OCI-LY7 (cell line): ENCODE data around the gene GSG1L.

Source experiments
- CTCF ChIP-seq: fragments of 200-600 bp; sonication (generic); conservative IDR thresholded peaks from 2 replicates; pipeline ENCODE4 v1.5.1; 2014; ENCODE audit warnings: mild to moderate bottlenecking, antibody characterized with exemption, low read length, moderate library complexity, mixed read lengths
- EZH2phosphoT487 ChIP-seq: fragments of 200-600 bp; sonication (generic); IDR thresholded peaks from 2 replicates; pipeline ENCODE4 v1.6.1; 2018; ENCODE audit warnings: low read depth, borderline replicate concordance, mild to moderate bottlenecking, mixed run types, antibody characterized with exemption, low read length, moderate library complexity, mixed read lengths

GRCh38 chr16:27805828-27806351 lies 257.6 kb downstream of the GSG1L start:
- no peak for TF ChIP-seq CTCF
- no peak for TF ChIP-seq EZH2phosphoT487
